ENCODE results near the gene PRR19.

Gene PRR19

DNA sequence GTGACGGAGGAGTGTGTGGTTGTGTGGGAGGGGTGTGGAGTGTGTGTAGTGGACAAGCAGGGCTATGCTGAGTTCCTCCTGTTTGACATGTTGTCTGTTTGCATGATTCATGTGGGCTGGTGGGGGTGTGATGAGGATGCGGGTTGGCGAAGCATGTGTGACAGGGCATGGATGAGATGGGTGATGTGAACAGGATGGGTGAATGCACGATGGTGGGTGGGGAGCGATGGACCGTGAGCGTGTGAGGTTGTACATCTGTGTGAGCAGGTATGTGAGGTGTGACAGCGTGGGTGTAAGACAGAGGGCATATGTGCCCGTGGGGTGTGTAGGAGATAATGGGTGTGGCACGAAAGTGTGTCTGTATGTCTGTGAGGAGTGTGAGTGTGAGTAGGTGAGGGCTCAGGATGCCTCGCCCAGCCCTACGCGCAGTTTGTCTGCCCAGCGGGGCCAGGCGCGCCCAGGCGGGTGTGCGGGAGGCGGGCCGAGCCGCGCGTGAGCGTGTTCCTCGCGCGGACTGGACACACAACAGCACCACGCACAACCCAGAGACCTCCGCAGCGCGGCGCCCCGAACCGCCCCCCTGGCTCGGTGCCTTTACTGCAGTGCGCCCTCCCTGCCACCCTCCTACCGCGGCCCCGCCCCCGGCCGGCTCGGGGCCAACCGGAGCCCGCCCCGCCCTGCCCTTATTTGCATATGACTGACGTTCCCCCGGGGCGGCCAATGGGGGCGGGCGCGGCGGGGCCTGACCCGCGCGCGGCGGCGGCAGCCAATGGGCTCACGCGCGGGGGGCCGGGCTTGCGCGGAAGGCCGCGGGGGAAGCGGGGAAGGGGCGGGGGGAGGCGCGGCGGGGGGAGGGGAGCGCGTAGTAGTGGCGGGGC is 18.5 kb upstream of the PRR19 start:
- DNase-seq (ENCODE audit: low read depth): peak; percentile 87

- peak; percentile 56 for DNase-seq (ENCODE audit: low read depth)
These were observed 17.8 kb upstream of the PRR19 start for GRCh38 chr19:42284066-42284501.

- DNase-seq (ENCODE audit: low read depth): no peak
These were observed 17.2 kb upstream of the PRR19 start for GRCh38 chr19:42284591-42285341.

GRCh38 chr19:42285541-42285941 is 16.4 kb upstream of the PRR19 start:
- DNase-seq (ENCODE audit: low read depth): no peak

GRCh38 chr19:42285988-42286348 is 16.0 kb upstream of the PRR19 start:
- no peak for DNase-seq (ENCODE audit: low read depth)

GRCh38 chr19:42286349-42287016 is 15.4 kb upstream of the PRR19 start:
- DNase-seq (ENCODE audit: low read depth): no peak

- no peak for DNase-seq (ENCODE audit: low read depth)
These were observed 14.7 kb upstream of the PRR19 start for GRCh38 chr19:42287017-42287826.

GRCh38 chr19:42287827-42288107 is 14.2 kb upstream of the PRR19 start:
- no peak for DNase-seq (ENCODE audit: low read depth)

GRCh38 chr19:42288387-42288786 is 13.5 kb upstream of the PRR19 start:
- DNase-seq (ENCODE audit: low read depth): no peak

- no peak for DNase-seq (ENCODE audit: low read depth)
These were observed 12.9 kb upstream of the PRR19 start for GRCh38 chr19:42288881-42289555.

GRCh38 chr19:42289556-42290041 is 12.3 kb upstream of the PRR19 start:
- no peak for DNase-seq (ENCODE audit: low read depth)

GRCh38 chr19:42290136-42290522 is 11.8 kb upstream of the PRR19 start:
- DNase-seq (ENCODE audit: low read depth): no peak

- no peak for DNase-seq (ENCODE audit: low read depth)
These were observed 11.2 kb upstream of the PRR19 start for GRCh38 chr19:42290523-42291434.

GRCh38 chr19:42291435-42291810 is 10.5 kb upstream of the PRR19 start:
- no peak for DNase-seq (ENCODE audit: low read depth)

DNA sequence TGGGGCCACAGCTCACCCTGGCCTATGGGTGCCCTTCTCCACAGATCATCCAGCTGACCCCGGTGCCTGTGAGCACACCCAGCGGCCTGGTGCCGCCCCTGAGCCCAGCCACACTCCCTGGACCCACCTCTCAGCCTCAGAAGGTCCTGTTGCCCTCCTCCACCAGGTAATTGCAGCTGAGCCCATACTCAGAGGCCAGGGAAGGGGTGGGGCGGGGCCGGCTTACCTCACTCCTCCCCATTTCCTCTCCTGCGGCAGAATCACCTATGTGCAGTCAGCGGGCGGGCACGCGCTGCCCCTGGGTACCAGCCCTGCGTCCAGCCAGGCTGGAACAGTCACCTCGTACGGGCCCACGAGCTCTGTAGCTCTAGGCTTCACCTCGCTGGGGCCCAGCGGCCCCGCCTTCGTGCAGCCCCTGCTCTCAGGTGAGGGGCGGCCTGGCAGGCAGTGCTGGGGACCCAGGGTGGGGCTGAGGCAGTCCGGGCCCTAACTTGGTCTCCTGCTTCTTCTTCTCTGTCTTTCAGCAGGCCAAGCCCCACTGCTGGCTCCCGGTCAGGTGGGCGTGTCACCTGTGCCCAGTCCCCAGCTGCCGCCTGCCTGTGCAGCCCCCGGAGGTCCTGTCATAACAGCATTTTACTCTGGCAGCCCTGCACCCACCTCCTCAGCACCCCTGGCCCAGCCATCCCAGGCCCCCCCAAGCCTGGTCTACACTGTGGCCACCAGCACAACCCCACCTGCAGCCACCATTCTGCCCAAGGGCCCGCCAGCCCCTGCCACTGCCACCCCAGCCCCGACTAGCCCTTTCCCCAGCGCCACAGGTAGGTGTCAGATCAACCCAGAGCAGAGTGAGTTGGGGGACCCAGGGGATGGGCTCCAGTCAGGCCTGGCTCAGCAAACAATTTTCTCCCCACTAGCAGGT is 9.6 kb upstream of the PRR19 start:
- DNase-seq (ENCODE audit: low read depth): no peak

- DNase-seq (ENCODE audit: low read depth): no peak
These were observed 9.0 kb upstream of the PRR19 start for GRCh38 chr19:42292963-42293362.

GRCh38 chr19:42293540-42293939 is 8.4 kb upstream of the PRR19 start:
- no peak for DNase-seq (ENCODE audit: low read depth)

DNA sequence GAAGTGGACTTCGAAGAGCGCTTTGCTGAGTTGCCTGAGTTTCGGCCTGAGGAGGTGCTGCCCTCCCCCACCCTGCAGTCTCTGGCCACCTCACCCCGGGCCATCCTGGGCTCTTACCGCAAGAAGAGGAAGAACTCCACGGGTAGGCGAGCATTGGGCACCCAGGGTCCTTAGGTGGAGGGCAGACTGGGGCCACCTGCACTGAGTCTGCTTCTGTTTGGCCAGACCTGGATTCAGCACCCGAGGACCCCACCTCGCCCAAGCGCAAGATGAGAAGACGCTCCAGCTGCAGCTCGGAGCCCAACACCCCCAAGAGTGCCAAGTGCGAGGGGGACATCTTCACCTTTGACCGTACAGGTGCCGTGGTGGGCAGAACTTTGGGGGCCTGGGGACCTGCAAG is 8.0 kb upstream of the PRR19 start:
- DNase-seq (ENCODE audit: low read depth): no peak

DNA sequence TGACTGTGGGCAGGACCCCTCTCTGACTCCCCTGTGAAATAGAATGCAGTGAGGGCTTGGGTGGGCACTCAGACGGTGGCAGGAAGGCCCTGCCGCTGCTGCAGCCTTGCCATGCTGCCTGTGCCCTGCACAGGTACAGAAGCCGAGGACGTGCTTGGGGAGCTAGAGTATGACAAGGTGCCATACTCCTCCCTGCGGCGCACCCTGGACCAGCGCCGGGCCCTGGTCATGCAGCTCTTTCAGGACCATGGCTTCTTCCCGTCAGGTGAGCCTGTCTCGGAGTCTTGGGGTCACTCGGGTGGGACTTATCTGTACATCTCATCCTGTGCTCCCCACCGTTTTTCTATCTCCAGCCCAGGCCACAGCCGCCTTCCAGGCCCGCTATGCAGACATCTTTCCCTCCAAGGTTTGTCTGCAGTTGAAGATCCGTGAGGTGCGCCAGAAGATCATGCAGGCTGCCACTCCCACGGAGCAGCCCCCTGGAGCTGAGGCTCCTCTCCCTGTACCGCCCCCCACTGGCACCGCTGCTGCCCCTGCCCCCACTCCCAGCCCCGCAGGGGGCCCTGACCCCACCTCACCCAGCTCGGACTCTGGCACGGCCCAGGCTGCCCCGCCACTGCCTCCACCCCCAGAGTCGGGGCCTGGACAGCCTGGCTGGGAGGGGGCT is 7.3 kb upstream of the PRR19 start:
- DNase-seq (ENCODE audit: low read depth): no peak

Measured in stimulated activated CD8-positive, alpha-beta memory T cell treated with anti-CD3 and anti-CD28 coated beads, Interleukin-15, amount 100 ng/mL, for 1 hour (primary cell).